GM15510 (cell line): ENCODE results near the gene LSM5.

Experiments
- POLR2A ChIP-seq: IDR thresholded peaks from 3 replicates; pipeline ENCODE4 v1.6.1; 2011; ENCODE audit warnings: borderline replicate concordance; ENCODE audit not compliant: insufficient read length; ENCODE audit errors: extremely low read depth

Gene LSM5

DNA sequence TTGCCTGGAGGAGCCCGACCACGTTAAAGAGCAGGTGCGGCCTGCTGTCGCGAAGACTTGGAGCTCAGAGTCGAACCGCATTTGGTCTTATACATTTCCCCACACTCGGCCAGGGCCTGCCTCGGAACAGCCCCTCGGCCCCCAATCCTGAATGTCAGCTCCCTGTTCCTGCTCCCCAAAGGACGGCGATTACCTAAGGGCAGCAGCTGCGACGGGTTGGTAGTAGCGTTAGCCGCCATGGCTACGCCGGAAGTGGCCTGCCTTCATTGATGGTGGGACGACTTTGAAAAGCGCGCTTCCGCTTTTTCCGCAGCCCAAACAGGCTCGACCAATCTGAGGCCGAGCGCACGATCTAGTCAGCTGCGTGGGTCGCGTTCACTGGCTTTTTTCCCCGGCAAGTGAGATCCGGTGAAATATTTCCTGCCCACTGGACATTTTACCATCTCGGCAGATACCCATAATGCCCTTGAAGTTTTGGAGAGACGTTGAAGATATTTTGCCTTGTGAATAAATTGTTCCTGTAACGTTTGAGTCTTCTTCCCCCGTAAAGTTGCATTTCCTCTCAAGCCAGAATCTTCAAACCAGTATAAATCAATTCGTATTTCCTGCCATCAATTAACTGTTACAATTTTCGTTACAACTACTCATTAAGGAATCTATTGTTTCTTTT, at the start of gene LSM5:
LSM5 (minus strand) TSS at position 254 of the 670 bp plus-strand sequence; CDS start at position 239, 15 bp downstream.
- peak; percentile 77 for TF ChIP-seq POLR2A

DNA sequence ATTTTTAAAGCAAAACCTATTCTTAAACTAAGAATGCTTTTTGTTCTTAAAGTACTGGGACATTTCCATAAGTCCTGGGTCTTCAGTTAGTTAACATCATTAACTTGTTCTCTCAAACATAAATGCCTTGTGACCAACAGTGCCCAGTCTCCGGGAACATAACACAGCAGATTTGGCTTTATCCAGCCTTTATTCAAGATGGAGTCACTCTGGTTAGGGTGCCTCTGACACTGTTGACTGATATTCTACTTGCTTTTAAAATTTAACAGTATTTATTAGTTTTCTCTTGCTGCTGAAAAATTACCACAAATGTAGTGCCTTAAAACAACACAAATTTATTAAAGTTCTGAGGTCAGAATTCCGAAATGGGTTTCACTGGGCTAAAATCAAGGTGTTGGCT, 49.2 kb upstream of the LSM5 start:
- TF ChIP-seq POLR2A = no peak

DNA sequence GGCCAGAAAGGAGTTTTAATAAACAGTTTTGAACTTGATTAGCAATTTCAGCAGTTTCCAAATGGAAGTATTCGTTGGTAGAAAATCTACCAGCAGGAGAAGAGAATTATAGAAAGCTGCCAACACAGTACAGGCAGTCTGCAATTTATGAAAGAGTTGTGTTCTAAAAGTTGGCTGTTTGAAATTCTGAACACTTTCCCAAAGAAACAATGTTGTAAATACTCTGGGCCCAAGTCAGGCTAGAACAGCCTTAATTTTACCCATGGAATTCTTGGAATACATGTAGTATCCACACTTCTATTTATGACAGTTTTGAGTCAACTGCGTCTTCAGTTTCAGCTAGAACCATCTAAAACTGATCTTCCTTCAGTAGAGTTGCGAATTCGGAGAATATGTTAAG, 47.6 kb upstream of the LSM5 start:
- TF ChIP-seq POLR2A = no peak

DNA sequence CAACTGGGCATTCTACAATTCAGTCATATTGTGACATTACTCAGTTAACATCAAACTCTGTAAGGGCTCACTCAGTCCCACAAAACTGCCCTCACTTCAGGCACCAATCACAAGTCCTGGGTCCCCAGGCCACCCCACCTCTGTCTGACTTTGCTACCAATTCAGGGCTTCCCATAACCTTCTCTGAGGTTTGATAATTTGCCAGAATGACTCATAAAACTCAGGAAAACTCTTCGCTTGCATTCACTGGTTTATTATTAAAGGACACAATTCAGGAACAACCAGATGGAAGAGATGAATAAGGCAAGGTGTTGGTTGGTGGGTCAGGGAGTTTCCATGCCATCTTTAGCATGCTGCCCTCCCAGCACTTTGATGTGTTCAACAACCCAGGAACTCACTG, 46.4 kb upstream of the LSM5 start:
- no peak for TF ChIP-seq POLR2A

DNA sequence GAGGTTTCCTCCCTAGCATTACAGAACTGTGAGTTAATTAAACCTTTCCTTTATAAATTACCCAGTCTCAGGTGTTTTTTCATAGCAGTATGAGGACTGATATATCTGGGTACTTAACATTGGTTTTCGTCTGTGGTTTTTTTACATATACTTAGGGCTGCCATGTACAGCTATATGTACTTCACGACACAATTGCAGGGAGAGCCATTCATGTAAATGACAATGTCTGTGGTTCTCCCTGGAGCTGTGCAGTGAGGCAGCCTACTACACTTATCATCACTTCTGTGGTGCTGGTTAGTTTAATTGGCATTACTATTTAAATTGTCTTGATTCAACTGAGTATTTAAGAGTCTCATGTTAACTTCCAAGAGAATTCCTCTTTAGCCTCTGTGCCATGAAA, 45.8 kb upstream of the LSM5 start:
- TF ChIP-seq POLR2A = no peak

DNA sequence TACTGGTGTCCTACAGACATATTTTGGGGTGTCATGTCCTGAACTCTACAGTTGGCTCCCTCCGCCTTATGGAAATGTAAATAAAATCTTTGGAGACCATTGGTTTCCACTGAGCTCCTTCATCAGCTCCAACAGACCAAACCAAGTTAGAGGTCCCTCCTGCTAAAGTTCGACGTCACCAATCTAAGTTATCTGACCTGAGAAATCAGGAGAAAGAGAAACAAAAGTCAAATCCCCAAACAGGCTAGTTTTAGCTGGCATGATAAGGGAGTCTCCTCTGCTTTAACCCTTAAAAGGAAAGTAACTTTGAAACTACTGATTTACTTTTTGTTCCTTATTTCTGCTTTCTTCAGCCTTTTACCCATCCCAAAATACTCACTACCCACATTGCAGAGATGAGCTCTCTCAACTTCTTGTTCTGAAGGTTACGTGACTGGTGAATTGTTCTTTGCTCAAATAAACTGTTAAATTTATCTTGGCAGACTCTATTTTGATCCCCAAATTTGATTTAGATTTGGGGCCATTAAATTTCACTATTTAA, 45.1 kb upstream of the LSM5 start:
- no peak for TF ChIP-seq POLR2A

DNA sequence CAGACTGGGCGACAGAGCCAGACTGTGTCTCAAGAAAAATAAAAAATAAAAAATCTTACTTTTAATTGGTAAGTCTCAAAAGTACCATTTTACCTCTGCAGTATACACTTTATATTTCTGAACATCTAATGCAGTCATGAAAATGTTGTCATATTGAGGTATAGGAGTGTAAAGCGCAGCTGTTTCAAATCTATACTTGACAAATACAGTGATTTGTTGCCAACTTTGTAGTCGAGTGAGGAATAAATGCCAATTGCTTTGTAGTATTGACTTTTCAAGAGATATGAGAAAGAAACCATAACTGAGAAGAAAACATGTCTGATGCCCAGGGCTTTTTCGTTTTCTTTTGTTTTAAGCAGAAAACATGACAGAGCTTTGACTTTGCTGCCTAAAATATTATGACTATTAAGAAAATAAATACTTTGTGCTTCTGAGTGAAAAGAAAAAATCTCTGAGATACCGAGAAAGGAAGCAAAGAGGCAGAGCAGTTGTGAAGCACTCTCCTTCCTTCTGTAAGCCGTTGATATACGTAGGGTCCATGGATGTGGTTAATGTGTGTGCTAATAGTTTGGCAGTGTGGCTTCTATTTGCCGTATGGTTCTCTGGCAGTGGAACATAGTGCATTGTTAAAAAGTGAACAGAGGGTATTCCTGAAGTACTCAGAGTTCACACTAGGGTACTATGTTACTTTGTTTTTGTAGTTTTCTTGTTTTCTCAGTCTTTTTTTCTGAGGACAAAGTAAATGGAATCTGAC, 43.3 kb upstream of the LSM5 start:
- TF ChIP-seq POLR2A = no peak

DNA sequence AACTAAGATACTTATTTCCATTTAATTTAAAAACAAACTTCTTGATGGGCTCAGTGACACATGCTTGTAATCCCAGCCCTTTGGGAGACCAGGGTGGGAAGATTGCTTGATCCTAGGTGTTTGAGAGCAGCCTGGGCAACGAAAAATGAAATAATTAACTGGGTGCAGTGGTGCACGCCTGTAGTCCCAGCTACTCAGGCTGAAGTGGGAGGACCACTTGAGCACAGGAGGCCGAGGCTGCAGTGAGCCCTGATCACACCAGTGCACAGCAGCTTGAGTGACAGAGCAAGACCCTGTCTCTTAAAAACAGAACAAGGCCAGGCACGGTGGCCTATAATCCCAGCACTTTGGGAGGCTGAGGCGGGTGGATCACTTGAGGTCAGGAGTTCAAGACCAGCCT, 42.5 kb upstream of the LSM5 start:
- no peak for TF ChIP-seq POLR2A

DNA sequence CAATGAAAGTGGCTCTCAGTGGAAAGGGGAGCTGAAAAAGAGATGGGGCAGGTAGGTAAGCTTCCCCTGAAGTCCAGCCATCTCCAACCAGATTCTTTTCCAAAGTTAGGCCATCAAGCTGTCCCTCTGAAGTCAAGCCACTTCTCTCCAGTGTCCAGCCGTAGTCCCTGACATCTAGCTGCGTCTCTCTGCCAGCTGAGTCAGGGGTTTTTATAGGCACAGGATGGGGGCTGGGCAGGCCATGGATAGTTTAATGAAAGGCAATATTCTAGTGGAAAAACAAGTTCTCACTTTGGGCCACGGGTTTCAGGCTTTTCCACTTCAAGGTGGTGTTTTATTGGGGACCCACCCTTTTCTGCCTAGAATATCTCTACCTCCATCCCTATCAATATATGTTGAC, 41.9 kb upstream of the LSM5 start:
- TF ChIP-seq POLR2A = no peak

DNA sequence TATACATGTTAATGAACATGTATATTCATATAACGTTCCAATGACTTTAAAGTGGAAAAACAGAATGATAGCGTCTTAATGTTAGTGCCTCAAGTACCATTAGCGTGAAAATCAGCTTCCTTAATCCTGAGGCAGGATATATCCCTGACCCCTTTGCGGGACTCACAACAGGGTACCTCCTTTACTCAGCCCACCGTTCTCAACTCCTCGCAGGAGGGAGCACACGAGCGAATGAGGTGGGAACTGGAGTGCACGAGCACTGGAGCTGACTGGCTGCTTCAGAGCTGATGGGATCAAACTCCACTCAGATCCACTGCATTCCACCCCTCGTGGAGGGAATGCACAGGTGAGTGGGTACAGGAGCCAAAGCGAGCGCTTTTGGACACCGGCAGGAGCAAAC, 41.2 kb upstream of the LSM5 start:
- TF ChIP-seq POLR2A = no peak

DNA sequence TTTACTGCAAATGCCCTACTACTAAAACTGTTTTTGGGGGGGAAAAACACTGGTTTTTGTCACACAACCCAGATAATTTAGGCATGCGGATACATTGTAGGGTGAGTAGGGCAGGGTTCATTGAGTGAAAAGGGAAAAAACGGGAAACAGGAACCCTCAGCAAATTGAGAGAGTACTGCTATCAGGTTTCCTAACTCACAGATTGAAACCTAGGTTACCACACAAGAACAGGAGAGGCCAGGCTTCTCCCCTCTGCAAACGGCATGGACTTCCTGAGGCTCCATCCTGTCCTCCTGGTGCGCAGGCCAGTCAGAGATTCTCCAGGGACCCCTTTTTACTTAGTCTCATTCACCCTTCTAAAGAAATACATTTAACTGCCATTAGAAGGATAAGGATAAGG, 35.7 kb upstream of the LSM5 start:
- no peak for TF ChIP-seq POLR2A

DNA sequence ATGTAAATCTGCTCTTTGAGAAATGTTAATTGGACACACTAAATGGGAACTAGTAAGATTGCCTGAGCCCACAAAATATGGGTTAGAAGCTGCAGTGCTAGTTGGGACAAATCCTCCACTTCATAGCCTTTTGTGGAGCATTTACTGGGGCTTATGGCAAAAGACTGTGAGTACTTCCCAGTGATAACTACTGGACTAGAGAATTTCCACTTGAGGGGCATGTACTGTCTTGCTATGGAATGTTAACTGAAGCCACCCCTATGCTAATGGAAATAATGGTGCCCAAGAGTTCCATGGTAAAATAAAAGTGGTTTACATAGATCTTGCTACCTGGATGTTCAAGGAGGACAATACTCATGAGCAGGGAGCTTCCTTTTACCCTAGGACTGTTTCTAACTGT, 34.5 kb upstream of the LSM5 start:
- no peak for TF ChIP-seq POLR2A

DNA sequence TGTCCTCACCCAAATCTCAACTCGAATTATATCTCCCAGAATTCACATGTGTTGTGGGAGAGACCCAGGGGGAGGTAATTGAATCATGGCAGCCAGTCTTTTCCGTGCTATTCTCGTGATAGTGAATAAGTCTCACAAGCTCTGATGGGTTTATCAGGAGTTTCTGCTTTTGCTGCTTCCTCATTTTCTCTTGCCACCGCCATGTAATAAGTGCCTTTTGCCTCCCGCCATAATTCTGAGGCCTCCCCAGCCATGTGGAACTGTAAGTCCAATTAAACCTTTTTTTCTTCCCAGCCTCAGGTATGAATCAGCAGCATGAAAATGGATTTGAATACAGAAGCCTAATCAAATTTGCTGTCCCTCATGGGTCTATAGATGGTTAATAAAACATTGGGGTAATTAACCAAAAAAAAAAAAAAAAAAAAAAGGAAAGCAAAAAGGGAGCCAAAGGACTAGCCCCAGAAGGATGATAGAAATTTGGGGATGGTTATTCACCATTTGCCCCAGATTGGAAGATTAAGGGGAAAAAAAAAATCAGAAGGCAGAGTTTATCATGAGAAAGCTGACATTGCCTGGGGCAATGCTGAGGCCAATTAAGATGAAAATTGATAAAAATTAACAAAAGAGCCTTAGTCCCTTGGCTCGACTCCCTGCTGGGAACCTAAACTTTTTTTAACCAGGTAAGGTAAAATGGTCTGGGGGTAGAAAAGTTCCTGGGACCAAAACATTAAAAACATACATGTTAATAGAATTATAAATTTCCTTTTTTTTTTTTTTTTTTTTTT, 32.8 kb upstream of the LSM5 start:
- no peak for TF ChIP-seq POLR2A

DNA sequence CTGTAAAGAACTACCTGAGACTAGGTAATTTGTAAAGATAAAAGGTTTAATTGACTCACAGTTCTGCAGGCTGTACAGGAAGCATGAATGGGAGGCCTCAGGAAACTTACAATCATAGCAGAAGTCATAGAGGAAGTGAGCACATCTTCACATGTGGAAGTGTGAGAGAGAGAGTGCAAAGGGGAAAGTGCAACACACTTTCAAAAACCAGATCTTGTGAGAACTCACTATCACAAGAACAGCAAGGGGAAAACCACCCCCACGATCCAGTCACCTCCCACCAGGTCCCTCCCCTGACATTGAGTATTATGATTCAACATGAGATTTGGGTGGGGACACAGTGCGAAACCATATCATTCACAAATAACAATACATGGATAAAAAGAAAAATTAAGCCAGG, 29.6 kb upstream of the LSM5 start:
- no peak for TF ChIP-seq POLR2A

DNA sequence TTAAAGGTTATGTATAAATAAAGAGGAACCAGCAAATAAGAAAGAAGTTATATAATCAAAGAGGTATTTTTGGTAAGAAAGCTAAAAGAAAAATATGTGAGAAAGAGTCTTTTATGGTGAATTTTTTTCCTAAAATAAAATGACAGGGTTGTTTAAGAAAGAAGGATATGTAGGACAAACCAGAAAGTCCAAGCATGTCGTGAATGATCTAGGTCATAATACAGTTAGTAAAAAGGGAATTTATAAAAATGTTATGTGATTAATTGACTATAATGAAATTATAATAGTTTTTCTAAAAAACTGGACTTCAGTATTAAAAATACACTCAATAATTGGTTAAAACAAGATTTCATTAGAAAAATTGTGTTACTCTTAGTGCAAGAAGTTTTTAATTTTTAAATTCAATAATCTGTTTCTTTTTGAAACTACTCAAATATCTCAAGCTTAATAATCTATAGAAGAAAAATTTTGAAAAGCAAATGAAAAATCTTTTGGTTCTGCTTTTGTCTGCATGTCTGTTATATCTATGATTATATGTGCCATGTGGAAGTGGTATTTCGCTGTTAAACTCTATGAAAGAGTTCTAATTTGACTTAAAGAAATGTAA, 28.5 kb upstream of the LSM5 start:
- TF ChIP-seq POLR2A = no peak
